ENCODE data around the gene HOXA6. TPM values are rescaled to one million over a fixed set of nuclear protein-coding genes. Genes with fewer than 3 reads are reported as not detected.

Gene HOXA6
- total RNA-seq, 8 experiments from 2014 or later: 4.4 to 52.8 (median 23.7) TPM

DNA sequence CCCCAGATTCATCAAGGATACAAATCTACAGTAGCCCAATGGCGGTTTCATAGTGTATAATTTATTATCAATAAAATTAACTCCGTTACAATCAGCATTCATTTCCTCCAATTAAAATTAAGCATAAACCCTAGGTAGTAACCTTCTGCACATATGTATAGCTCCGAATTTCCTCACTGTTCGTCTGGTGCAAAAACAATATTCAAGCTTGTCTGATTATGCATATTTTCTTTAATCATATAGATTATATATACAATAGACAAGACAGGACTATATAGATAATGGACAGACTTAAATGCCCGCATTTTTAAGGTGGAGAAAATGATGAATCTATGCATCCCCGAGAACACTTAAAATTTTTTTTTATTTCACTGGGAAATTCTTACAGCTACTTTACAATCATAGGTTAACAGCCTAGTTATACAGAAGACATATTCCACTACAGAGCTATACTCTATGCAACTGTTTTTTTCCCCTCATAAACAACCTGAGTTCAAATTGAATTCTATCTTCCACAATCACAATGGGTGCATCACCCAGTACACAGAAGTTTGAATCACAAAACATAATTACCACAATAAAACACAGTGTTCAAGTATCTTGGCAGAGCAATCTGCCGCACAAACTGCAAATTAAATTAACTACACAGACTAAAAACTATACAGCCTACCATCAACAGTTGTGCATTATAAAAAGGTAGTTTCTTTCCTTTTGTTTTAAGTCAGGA, 15.2 kb upstream of the HOXA6 start:
- no peak for ATAC-seq (replicated peaks in 6 of 8)

DNA sequence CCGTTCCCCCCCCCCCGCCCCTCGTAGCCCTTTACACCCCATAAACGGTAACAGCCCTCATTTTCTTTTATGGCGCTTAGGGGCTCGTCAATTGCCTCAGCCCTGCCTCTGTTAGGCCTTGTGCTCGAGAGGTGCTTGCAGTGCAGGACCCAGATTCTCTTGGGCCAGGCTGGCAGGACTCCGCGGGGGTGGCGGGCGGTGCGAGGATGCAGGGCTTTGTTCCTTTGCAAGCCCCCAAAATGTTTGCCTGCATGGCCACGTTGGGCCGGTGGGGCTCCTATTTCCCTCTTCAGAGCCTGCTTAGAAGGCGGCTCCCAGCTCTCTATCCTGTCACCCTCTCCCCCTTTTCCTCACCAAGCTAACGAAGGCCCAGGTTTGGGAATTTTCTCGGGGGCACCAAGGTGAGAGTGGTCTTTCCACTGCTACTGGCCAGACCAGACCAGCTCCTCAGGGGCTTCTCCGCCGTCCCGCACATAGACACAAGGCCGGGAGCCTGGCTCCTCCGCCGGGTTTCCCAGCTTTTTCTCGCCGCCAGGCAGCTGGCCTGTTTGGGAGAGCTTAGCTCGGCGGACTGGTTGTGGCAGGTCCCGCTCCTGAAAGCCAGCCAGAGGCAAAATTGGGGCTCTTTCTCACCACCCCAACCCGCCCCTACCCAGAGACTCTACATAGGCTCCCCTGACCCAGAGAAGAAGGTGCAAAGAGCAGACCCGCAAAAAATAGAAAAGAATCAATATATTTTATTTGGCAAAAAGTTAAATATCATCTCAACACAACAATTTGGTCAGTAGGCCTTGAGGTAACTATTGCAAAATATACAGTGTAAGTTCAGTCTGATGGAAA, 14.4 kb upstream of the HOXA6 start:
- H3K4me3 ChIP-seq: no peak overlapping the region
- peak in 1 of 8 experiments; percentile 0 for ATAC-seq (replicated peaks in 6 of 8)
- no peak overlapping the region for H3K27ac ChIP-seq
- peaks cover 10 to 12% of the 10 kb centered on the region in 2 donors for H3K4me1 ChIP-seq (replicated peaks in 1 of 2)
- in situ Hi-C loops (cut with MboI; ENCODE audit: low pct_unique_long_range_greater_than_20kb in 2 of 9, low sequenced_read_pairs in 9 of 9, unreplicated experiment in 9 of 9): loop anchor here in 5 of 9 experiments (25.0 kb wide), 3 partner anchors 775 to 1300 kb away; no protein-coding TSS in a partner anchor
- WGBS, 10 experiments: 0 to 95% (median 46%) methylated on average over 1 to 10 of the region's 30 CpGs; no CpG with 5 or more reads in 3 of the 10 experiments

More for the DNA sequence above, 15.2 kb upstream of the HOXA6 start:
- no peak overlapping the region for H3K27ac ChIP-seq
- peaks cover 10 to 12% of the 10 kb centered on the region in 2 donors for H3K4me1 ChIP-seq (replicated peaks in 1 of 2)
- 0 to 90% (median 66%) methylated on average over 1 to 7 of the region's 7 CpGs for WGBS, 10 experiments
- in situ Hi-C loops (cut with MboI; ENCODE audit: low pct_unique_long_range_greater_than_20kb in 2 of 9, low sequenced_read_pairs in 9 of 9, unreplicated experiment in 9 of 9): loop anchor here in 5 of 9 experiments (25.0 kb wide), 3 partner anchors 775 to 1300 kb away; no protein-coding TSS in a partner anchor
- H3K4me3 ChIP-seq: no peak overlapping the region

DNA sequence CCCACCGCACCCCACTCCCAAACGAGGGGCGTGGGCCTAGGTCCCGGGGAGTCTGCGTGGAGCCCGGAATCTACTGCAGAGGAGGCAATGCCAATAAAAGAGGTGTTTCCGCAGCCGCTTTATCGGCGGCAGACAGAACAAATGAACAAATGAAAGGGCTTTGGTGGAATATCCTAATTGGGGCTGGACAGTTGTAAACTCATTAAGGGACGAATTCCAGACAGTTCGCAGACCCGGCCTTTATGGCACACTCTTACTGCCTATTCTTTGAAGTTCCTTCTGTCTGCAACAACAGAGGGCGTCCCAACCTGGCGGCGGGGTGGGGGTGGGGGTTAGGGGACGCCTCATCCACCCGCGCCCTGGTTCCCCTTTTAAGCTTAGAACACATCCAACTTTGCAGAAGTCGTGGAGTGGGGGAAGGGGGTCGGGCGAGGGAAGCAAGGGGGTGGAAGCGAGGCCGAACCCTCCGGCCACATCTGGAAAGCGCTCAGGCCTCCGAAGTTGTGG, 13.7 kb upstream of the HOXA6 start:
- H3K4me1 ChIP-seq (replicated peaks in 1 of 2): peaks cover 8 to 10% of the 10 kb centered on the region in 2 donors
- whole genome bisulfite sequencing, 10 experiments: 0 to 3% (median 0%) methylated on average over 2 to 11 of the region's 27 CpGs; no CpG with 5 or more reads in 6 of the 10 experiments
- in situ Hi-C loops (cut with MboI; ENCODE audit: low pct_unique_long_range_greater_than_20kb in 2 of 9, low sequenced_read_pairs in 9 of 9, unreplicated experiment in 9 of 9): loop anchor here in 5 of 9 experiments (25.0 kb wide), 3 partner anchors 774 to 1299 kb away; no protein-coding TSS in a partner anchor
- peak overlapping the region; percentile 34 to 55 (median 41) for H3K4me3 ChIP-seq
- peak in 1 of 8 experiments; percentile 16 for ATAC-seq (replicated peaks in 6 of 8)
- H3K27ac ChIP-seq: no peak overlapping the region

DNA sequence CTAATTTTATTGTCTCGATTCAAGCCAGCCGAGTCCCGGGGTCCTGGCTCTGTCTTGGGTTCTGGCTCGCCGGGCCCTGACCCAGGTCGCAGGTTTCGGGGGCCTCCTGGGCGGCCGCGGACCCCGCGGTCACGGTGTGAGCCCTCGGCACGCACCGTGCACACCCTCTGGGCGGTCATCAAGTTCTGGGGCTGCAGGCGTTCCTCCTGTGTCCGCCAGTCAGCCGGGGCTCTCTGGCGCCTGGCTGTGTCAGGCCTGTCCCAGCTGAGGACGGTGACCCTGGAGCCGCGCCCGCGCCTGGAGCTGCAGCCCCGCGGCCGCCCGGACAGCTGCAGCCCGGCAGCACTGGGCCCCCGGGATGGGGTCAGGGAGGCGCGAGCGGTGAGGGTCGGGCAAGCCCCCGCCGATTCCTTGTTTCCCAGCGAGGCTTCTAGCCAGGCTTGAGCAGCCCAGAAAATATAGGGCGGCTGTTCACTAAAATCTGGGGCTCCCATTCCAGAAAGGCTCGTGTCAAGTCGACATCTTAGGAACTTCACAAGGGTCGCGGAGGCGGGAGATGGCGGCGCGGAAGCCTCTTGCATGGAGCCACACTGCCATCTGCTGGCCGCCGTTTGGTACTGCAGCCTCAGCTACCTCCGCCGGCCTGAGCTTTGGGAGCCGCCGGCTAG, 13.1 kb upstream of the HOXA6 start:
- peak overlapping the region; percentile 34 to 55 (median 41) for H3K4me3 ChIP-seq
- H3K4me1 ChIP-seq (replicated peaks in 1 of 2): peaks cover 7% of the 10 kb centered on the region in 2 donors
- in situ Hi-C loops (cut with MboI; ENCODE audit: low pct_unique_long_range_greater_than_20kb in 2 of 9, low sequenced_read_pairs in 9 of 9, unreplicated experiment in 9 of 9): loop anchor here in 5 of 9 experiments (25.0 kb wide), 3 partner anchors 773 to 1298 kb away; no protein-coding TSS in a partner anchor
- peak; percentile 18 to 77 (median 64) for ATAC-seq (replicated peaks in 6 of 8)
- no peak overlapping the region for H3K27ac ChIP-seq
- WGBS, 10 experiments: 0 to 9% (median 5%) methylated on average over 3 to 20 of the region's 54 CpGs; no CpG with 5 or more reads in 6 of the 10 experiments

DNA sequence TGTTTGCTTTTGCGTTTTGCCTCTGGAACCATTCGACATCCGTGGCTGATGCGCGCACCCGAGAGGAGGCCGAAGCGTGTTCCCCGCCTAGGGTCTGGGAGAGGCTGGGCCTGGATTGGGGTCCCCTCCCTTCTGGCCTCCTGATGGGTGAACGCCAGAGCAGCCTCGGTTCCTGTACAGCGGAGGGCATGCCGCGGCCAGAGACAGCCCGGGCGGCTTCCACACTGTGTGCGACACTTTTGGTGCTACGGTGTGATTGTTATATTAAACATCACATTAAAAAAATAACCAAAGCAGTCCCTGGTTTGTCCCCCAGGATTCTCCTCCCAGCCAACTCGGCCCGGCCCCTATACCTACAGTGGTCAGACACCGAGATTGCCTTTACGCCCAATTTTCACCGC, 12.6 kb upstream of the HOXA6 start:
- no peak for ATAC-seq (replicated peaks in 6 of 8)
- Histone ChIP-seq H3K27ac (no peak overlapping the region), H3K4me3 (peak overlapping the region in 4 of 5 donors; percentile 34 to 55 (median 42)), H3K4me1 (replicated peaks in 1 of 2) (peaks cover 5 to 8% of the 10 kb centered on the region in 2 donors)
- in situ Hi-C loops (cut with MboI; ENCODE audit: low pct_unique_long_range_greater_than_20kb in 2 of 9, low sequenced_read_pairs in 9 of 9, unreplicated experiment in 9 of 9): loop anchor here in 5 of 9 experiments (25.0 kb wide), 3 partner anchors 773 to 1298 kb away; no protein-coding TSS in a partner anchor
- 41 to 100% (median 81%) methylated on average over 2 to 12 of the region's 23 CpGs; no CpG with 5 or more reads in 5 of the 10 experiments for WGBS, 10 experiments

DNA sequence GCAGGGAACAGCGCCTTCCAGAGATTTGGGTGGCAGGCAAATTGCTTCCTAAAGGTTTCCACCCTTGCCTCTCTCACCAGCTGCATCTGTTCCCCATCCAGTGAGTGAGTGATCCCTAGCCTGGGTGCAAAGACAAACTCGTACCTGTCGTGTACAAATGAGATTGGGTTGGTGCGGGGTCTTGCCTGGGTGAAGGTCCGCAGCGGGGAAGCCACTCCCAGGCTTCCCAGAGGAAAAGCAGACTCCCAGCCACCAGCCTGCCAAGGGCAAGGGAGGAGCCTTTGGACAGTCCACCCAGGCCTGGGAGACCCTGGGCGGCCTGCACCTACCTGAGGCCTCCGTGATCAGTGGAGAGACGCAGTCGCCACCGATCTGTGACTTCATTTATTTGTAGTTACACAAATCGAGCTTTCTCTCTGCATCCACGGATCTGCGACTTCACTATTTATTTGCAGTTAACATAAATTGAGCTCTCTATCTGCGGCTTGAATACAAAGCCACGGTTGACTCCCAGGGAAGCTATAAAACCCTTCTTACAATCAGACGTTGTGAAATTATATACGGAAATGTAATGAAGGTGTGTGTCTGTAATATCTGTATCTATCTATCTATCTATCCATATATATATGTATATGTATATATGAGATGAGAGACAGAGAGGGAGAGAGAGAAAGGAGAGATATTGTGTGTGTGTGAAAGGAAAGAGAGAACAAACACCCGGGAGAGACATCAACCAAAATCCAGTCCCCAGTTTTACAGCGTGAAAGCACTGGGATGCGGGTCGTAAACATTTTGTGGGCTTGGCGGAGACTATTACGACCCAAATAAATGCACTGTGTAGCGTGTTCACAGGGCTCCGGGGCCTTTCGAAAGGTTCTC, 11.9 kb upstream of the HOXA6 start:
- H3K4me3 ChIP-seq: no peak overlapping the region
- peaks cover 5 to 13% of the 10 kb centered on the region in 2 donors for H3K4me1 ChIP-seq (replicated peaks in 1 of 2)
- ATAC-seq (replicated peaks in 6 of 8): no peak
- WGBS, 10 experiments: 65 to 98% (median 90%) methylated on average over 1 to 22 of the region's 27 CpGs
- no peak overlapping the region for H3K27ac ChIP-seq
- in situ Hi-C loops (cut with MboI; ENCODE audit: low pct_unique_long_range_greater_than_20kb in 2 of 9, low sequenced_read_pairs in 9 of 9, unreplicated experiment in 9 of 9): loop anchor here in 5 of 9 experiments (5.0 to 25.0 kb wide), 4 partner anchors 462 to 1297 kb away; no protein-coding TSS in a partner anchor

DNA sequence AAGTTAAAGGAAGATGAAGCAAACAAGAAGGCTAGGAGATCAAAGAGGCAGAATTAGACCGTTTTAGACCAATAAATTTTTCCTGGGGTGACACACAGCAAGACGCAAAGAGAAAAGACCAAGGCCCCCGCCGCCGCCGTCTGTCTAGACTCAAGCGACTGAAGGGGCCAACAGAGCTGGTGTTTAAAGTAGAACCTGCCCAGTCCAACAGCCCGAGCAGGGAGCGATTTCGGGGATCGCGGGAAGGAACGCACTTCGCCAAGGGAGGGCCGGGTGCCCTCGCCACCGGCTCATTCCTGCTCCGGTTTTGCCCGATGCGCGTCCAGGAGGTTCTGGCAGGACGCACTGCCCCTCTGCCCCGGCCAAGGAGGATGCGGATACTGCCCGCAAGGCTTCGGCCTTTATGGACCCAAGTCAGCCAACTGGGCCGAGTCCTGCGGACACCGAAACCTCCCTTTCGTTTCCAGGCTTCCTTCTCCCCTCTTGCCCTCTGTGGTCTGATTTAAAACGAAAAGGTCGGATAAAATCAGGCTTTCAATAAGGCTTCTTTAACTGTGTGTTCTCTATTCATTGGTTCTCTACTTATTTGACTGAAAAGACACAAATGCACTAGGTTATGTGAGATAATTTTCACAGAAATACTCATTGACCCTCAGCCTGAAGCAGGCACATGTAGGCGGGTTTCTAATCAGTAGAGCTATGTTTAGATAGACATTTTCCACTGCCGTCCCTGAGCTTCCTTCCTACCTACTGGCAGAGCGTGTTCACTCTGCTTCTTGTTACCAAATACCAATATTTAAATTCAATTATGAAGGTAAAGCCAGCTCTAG, 11.1 kb upstream of the HOXA6 start:
- Histone ChIP-seq H3K4me1 (replicated peaks in 1 of 2) (peaks cover 5 to 13% of the 10 kb centered on the region in 2 donors), H3K27ac (no peak overlapping the region), H3K4me3 (no peak overlapping the region)
- 22 to 100% (median 95%) methylated on average over 2 to 26 of the region's 35 CpGs; no CpG with 5 or more reads in 2 of the 10 experiments for WGBS, 10 experiments
- in situ Hi-C loops (cut with MboI; ENCODE audit: low pct_unique_long_range_greater_than_20kb in 2 of 9, low sequenced_read_pairs in 9 of 9, unreplicated experiment in 9 of 9): loop anchor here in 5 of 9 experiments (5.0 to 25.0 kb wide), 4 partner anchors 461 to 1296 kb away; no protein-coding TSS in a partner anchor
- no peak for ATAC-seq (replicated peaks in 6 of 8)

DNA sequence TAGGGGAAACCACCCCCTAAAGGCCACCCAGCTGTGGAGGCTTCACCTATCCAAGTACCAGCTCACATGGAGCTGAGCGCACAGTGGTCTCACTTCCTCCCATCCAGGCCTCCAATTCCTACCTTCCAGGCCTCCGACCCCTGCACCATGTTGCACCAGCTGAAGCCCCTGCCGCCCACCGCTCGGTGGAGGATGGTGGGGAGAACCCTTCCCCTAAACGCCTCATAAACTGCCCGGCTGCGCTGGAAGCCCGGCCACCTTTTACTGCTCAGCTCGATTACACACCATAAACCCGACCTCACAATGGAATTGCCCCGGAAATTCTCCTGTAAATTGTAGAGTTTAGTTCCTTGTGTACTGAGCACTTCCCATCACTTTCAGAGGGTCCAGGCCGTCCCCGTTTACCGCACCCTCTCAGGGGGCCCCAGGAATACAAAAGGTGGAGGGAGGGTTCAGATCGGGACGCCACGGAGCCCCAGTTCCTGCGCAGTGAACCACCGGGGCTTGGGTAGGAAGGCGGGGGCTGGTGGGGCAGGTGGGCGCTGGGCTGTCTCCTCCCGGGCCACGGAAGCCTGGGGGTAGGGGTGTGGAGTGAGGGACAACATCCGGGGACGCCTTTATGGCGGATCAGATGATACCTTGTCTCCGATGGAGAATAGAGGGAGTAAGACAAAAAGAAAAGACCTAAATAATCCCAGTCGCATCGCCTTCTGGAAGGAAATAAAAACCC, 10.3 kb upstream of the HOXA6 start:
- Histone ChIP-seq H3K4me3 (no peak overlapping the region), H3K4me1 (replicated peaks in 1 of 2) (peaks cover 5 to 13% of the 10 kb centered on the region in 2 donors), H3K27ac (no peak overlapping the region)
- WGBS, 10 experiments: 20 to 100% (median 98%) methylated on average over 1 to 7 of the region's 30 CpGs; no CpG with 5 or more reads in 4 of the 10 experiments
- in situ Hi-C loops (cut with MboI; ENCODE audit: low pct_unique_long_range_greater_than_20kb in 2 of 9, low sequenced_read_pairs in 9 of 9, unreplicated experiment in 9 of 9): loop anchor here in 5 of 9 experiments (5.0 to 25.0 kb wide), 4 partner anchors 461 to 1296 kb away; no protein-coding TSS in a partner anchor
- no peak for ATAC-seq (replicated peaks in 6 of 8)

DNA sequence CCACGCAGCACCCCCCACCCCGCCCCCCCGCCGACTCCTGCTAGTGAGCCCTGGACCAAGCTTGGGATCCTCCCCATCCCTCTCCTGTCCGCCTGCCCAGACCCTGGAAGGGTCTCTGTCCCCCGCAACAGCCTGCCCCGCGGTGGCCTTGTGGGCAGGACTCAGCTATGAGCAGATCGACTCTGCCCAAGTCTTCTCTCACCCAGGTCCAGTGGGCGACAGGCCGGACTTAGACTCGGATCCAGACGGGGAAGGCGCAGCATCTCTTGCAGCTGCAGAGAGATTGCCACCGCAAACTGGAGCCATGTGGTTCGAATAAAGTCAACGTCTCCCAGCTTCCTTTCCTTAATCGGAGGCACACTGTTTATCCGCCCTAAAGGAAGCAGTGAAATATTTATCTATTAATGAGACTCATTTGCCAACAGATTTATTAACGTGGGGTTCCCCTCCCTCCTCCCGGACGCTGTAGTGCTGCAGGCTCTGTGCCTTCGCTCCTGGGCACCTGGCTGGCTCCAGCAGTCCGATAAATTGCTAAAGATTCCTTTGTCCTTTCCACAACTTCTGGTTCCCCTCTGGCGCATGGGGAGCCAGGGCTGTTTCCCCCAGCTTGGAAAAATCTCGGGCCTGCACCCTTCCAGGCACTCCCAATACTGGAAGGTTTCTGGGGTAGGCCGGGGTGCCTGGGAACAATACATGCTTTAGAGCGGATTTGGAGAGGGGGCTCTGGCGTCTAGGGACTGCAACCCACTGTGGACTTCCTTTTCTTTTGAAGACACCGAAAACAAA, 9.5 kb upstream of the HOXA6 start:
- peaks cover 5 to 13% of the 10 kb centered on the region in 2 donors for H3K4me1 ChIP-seq (replicated peaks in 1 of 2)
- no peak overlapping the region for H3K27ac ChIP-seq
- peak overlapping the region; percentile 43 to 64 (median 50) for H3K4me3 ChIP-seq
- ATAC-seq (replicated peaks in 6 of 8): peak in 5 of 8 experiments; percentile 12 to 31 (median 26)
- in situ Hi-C loops (cut with MboI; ENCODE audit: low pct_unique_long_range_greater_than_20kb in 2 of 9, low sequenced_read_pairs in 9 of 9, unreplicated experiment in 9 of 9): loop anchor here in 5 of 9 experiments (5.0 to 25.0 kb wide), 4 partner anchors 460 to 1295 kb away; no protein-coding TSS in a partner anchor
- WGBS, 10 experiments: 33 to 100% (median 47%) methylated on average over 2 to 10 of the region's 30 CpGs; no CpG with 5 or more reads in 3 of the 10 experiments
